NCI-H524 treated with DMSO at 0.1 percent for 48 hours (cell line): ENCODE measurements around the gene SMIM31.

ENCODE experiments used
- DNase-seq: peaks from one replicate; lab custom pipeline; 2025; lab: John Stamatoyannopoulos, UW

Gene SMIM31

DNA sequence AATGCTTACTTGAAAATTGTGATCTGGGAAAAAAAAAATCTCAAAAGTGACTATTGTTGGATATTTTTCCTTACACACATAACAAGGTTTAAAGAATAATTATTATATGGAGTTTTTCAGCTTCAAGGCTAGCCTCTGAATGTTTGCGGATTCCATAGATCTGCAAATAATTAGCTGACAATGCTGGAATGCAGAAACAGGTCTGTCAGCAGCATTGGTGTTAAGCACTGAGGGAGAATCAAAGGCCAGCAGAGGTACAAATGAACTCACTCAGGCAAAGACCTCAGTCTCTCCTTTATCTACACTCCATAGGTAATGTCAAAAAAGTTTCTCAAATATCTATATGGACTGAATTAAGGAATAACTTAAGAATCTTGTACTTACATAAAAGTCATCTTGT lies 35.1 kb downstream of the SMIM31 start:
- no peak for DNase-seq

DNA sequence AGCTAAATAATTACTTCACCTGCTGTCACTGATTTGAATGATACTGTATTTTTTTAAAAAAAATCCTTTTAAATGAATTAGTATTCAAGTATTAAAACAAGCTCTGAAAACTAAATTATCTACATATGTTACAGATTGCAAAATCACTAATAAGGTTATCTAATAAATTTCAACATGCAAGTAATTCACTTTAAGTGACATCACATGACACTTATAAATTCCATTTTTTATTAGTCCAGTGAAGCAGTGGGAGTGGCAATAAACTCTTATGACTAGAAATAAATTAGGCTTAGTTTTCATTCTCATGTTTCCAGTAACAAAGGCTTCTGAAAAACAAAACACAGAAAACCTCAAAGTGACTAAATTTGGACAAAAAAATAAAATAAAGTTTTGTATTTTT lies 36.3 kb downstream of the SMIM31 start:
- no peak for DNase-seq

DNA sequence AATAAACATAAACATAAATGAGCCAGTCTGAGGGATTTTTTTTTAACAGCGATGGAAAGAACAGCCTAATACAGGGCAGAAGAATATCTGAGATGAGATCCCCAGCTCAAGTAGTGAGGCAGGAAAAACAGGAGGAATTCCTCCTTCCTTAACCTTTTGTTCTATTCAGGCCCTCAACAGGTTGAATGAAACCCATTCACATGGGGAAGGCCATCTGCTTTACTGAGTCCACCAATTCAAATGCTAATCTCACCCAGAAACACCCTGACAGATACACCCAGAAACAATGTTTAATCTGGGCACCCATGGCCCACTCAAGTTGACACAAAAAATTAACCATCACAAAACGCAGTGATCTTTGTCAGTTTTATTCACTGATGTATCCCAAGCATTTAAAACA lies 45.5 kb downstream of the SMIM31 start:
- no peak for DNase-seq

DNA sequence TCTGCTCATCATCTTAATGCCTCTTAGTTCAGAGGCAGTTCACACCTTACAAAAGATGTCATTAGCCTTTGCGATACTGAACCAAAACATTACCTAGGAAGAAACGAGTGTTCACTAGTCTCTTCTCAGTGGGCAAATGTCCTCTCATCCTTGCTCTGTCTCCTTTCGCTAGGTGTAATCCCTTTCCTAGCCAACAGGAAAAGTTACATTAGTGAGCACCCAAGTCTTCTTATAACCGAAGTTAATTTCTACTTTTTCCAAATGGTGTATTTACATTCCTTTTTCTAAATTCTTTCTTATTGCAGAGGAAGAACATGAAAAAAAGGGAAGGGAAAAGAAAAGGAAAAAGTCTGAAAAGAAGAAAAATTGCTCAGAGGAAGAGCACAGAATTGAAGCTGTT lies 46.9 kb downstream of the SMIM31 start:
- DNase-seq = no peak

DNA sequence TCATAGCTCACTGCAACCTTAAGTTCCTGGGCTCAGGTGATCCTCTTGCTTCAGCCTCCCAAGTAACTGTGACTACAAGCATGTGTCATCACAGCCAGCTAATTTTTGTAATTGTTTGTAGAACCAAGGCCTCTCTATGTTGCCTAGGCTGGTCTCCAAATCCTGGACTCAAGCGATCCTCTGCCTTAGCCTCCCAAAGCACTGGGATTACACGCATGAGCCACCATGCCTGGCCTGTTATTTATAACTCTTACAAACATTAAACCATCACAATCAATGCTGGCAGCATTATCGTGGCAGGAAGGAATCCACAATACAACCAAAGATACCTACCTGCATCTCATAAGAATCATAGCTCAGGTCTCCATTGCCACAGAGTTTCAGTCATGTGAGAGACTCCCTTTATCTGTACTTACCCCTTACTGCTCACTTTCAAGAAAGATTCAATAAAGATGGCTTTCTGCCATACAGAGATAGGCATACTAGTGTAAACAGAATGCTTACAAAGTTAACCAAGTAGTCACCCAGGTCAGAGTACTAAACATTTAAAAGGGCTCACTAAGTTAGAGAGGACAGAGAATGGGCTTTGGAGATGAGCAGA lies 48.5 kb downstream of the SMIM31 start:
- DNase-seq = no peak

DNA sequence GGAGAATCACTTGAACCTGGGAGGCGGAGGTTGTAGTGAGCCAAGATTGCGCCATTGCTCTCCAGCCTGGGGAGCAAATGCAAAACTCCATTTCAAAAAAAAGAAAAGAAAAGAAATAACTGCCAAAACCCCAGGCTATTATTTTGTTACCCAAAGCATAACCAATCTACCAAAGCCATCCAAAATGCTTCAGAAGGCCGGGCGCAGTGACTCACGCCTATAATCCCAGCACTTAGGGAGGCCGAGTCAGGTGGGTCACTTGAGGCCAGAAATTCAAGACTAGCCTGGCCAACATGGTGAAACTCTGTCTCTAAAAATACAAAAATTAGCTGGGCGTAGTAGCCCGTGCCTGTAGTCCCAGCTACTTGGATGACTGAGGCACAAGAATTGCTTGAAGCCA lies 49.8 kb downstream of the SMIM31 start:
- DNase-seq = no peak

DNA sequence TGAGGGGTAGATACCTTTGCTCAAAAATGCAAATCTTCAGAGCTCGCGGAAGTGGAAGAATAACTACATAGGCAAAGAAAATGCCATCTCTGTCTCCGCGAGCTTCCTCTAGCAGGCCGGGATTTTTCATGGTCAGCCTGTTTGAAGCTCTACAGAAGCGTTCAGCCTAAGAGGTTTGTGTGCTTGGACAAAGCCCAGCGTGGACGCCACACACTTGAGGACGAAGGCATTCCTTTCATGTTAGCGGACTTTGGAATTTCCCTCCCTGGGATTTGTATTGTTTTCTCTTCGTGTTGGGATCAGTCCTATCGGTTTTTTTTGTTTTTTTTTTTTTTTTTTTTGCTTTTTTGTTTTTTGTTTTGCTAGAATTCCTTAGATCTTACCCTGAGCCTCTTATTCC lies 53.7 kb downstream of the SMIM31 start:
- DNase-seq = no peak

DNA sequence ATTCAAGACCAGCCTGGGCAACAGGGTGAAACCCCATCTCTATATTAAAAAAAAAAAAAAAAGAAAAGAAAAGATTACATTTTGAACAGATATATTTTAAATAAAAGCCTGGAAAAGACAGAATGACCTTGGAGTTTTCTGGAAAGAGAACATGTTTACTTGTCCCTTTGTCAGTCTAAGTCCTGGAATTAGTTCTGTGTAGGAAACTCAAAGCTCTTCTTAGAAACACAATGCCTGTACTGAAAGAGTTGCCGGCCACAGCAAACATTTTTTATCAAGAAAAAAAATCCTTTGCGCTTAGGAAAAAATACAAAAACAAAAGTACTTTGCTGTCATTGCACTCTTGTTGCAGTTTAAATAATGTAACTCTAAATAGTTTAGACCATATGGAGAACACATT lies 59.6 kb downstream of the SMIM31 start:
- DNase-seq = no peak

DNA sequence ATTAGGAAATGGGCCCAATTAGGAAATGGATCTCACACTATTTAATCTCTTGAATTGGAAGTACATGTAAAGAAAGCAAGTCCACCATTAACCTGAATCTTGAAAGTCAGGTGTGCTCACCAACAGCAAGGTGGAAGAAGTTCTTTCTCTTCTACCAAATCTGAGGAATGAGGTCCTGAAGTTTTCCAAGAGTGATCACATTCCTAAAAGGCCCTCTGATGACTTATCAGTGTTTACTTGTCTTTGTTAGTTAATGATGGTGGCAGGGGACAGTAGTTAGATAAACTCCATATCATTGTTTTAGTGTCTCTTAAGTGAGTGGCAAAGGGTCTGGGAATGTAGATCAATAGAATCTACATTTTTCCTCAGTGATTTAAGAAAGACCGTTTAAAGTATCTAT lies 61.8 kb downstream of the SMIM31 start:
- no peak for DNase-seq

DNA sequence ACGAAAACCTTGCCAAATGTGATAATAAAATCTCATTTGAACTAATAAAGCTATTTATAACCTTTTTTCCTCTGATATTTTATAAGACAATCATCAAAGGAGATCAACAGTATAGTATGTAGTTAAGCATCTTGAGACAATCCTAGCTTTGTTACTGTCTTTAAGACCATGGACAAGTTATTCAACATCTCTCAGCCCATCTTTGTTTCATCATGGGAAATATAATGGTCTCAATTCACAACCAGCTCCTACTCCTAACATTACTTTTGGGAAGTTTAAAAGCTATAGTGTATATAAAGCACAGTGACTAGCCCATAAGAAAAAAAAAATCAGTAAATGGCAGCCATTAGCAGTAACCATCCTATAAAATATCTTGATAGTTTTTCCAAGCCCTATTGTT lies 65.4 kb downstream of the SMIM31 start:
- no peak for DNase-seq

DNA sequence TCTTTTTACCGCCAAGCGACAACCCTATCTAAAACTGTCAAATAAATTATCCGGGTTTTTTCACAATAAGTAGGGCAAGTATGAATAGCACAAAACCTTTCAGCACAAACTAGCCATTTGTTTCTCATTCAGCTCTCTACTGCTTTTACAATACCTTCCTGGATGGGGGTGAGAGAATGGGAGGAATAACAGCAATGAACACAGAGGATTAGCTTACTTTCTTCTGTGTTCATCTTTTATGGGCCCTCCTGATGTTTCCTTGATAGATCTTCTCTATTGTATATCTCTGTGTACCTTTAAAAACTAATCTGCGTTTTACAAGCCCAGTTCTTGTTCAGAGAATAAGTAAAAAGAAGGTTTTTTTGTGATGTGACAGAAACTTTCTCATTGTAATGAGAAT lies 67.8 kb downstream of the SMIM31 start:
- no peak for DNase-seq

DNA sequence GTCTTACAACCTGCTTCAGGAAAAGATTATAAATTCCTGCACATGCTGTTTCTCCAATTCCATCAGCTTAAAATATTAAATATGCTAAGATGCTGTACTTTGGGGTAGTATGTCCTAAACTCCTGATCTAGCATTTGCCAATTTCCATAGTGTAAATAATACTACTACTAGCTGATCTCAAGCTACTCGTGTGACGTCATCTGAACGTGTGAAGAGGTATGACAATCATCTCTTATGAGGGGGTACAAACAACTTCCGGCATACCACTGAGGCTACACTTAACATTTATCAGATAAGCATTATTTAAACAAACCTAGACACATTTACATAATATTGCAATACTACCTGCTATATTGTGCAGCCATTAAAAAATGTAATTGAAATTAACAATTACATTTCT lies 70.7 kb downstream of the SMIM31 start:
- DNase-seq = no peak

DNA sequence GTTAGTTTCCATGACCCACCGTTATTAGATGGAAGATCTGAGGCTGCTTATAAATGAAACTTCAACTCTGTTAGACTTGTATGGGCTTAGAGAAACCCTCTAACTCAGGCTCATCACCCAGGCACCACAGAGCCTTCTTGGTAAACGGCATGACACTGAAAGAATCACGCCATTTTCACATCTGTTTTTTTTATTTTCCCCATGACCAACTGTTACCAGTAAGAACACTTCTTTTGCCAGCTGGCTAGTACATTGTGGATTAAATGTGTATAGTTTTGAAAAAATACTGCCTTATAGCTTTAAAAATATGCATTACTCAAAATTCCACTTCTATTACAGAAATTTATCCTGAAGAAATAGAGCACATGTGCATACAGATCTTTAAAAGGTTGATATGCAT lies 75.0 kb downstream of the SMIM31 start:
- DNase-seq = no peak

DNA sequence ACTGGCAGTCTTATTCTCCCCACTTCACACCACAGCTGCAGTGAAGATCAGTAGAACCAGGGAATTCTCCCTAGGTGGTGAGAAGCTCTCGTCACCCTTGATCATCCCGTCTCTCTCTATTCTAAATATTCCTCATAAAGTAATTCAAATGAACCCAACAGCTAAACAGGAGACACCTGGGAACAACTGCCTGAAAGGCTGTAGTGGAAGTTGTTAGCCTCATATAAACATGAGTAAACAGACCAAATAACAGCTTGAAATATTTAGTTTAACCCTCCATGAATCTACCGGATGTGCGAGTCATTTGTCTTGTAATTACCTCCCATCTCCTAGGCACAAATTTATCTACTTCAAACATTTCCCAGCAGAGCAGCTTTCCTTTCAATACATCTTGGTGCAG lies 92.6 kb downstream of the SMIM31 start:
- DNase-seq = no peak

DNA sequence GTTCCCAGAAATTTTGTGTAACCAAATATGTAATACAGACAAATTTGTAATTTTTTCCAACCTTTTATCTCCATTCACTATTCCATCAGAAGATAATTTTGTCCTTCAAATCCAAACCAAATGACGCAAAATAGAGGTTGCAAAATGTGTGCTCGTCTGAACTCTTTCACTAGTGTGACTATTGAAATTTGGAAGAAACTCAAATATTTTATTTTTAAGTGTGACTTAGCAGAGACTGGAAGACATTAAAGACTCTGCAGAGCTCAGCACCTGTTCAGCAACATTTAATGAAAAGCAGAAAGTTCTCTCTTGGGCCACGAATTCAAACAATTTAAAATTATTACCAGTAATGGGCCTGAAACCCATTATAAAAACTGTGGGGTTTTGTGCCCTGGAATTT lies 93.1 kb downstream of the SMIM31 start:
- DNase-seq = no peak

DNA sequence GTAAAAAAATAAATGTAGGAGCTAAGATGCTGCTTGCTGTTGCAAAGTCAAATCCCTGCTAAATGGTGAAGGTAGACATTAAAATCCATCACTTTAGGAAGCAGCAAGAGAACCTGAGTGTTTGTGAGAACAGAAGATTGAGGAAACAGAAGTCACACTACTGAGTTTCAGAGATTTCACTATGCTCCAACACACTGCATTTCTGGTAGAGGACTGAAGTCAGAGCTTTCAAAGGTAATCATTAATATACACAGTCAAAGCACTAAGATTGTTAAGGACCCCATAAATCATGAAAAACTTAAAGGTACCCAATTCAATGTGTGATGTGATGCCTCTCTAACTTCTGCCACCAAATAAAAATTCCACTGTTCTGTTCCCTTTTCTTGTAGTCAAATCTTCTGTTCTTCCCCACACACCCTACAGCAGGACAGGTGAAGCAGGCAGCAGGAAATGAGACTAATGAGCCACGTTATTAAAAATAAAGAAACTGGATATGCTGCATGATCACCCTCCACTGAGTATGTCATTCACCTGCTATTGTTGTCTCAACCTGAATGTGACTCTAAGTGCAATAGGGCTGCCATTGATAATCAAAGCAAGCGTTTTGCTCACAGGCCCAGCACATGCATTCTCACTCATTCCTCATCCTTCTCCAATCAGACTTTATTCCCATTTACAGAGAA lies 94.2 kb downstream of the SMIM31 start:
- no peak for DNase-seq
